ENCODE data around the gene TCEA2. TPM values are rescaled to one million over a fixed set of nuclear protein-coding genes. Genes with fewer than 3 reads are reported as not detected.

Gene TCEA2
- total and polyA plus RNA-seq, 2 of the 13 experiments (the other 11 are each of a cell fraction or from before 2014, with no cell fraction given), result 28.1 to 33.7 TPM

GRCh38 chr20:64053841-64054661, 8.9 kb upstream of the TCEA2 start (continued):
- TF ChIP-seq ZNF407 (CRISPR knock-in tag; IDR thresholded peaks at IDR 0.05; ENCODE audit: not compliant biosample characterization), result no peak
- TF ChIP-seq, protein P1, sequence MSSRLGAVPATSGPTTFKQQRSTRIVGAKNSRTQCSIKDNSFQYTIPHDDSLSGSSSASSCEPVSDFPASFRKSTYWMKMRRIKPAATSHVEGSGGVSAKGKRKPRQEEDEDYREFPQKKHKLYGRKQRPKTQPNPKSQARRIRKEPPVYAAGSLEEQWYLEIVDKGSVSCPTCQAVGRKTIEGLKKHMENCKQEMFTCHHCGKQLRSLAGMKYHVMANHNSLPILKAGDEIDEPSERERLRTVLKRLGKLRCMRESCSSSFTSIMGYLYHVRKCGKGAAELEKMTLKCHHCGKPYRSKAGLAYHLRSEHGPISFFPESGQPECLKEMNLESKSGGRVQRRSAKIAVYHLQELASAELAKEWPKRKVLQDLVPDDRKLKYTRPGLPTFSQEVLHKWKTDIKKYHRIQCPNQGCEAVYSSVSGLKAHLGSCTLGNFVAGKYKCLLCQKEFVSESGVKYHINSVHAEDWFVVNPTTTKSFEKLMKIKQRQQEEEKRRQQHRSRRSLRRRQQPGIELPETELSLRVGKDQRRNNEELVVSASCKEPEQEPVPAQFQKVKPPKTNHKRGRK (CRISPR knock-in tag; IDR thresholded peaks at IDR 0.05), result 0 out of 2 replicates have a peak, but pooled peaks have one; percentile 17
- peak; percentile 100 for TF ChIP-seq TGIF2 (CRISPR knock-in tag; IDR thresholded peaks at IDR 0.05)
- TF ChIP-seq ZNF766 (CRISPR knock-in tag; IDR thresholded peaks at IDR 0.05; ENCODE audit: borderline replicate concordance), result 0 out of 2 replicates have a peak, but pooled peaks have one; percentile 60
- TF ChIP-seq PHF20 (CRISPR knock-in tag; IDR thresholded peaks at IDR 0.05), result peak; percentile 73
- TF ChIP-seq ZKSCAN5 (CRISPR knock-in tag; IDR thresholded peaks at IDR 0.05), result no peak
- peak; percentile 76 for TF ChIP-seq ZNF263 (CRISPR knock-in tag; IDR thresholded peaks at IDR 0.05)
- TF ChIP-seq FOXO1 (CRISPR knock-in tag; IDR thresholded peaks at IDR 0.05), result peak; percentile 46
- peak; percentile 73 for TF ChIP-seq ZBTB25 (CRISPR knock-in tag; IDR thresholded peaks at IDR 0.05)
- peak; percentile 23 for TF ChIP-seq SKI (IDR thresholded peaks at IDR 0.05; ENCODE audit: partially characterized antibody)
- no peak for TF ChIP-seq ARID2 (CRISPR knock-in tag; IDR thresholded peaks at IDR 0.05; ENCODE audit: borderline replicate concordance)
- no peak for TF ChIP-seq LRRFIP1 (CRISPR knock-in tag; conservative IDR thresholded peaks at IDR 0.05)
- 0 out of 2 replicates have a peak, but pooled peaks have one; percentile 71 for TF ChIP-seq ATAD3A (CRISPR knock-in tag; IDR thresholded peaks at IDR 0.05)
- TF ChIP-seq HNRNPUL1 (IDR thresholded peaks at IDR 0.05; ENCODE audit: low read depth, low read length), result no peak
